Activated naive CD8-positive, alpha-beta T cell treated with anti-CD3 and anti-CD28 coated beads, Interleukin-2, amount 10 ng/mL, durations not matched to agents 7 days and 5 days (primary cell): ENCODE data around the gene RGS12. TPM values are rescaled to one million over a fixed set of nuclear protein-coding genes. Genes with fewer than 3 reads are reported as not detected.
A peak's percentile ranks its signal among the peaks of the same experiment; 100 is the strongest.

Source experiments
- ATAC-seq: fragments of 150-1000 bp; cut with Tn5 transposase; one replicate; pipeline ENCODE4 v1.10.0; 2021; ENCODE audit warnings: low read depth, moderate library complexity
- POLR2A ChIA-PET: fragments of 350-600 bp; sonication (Branson Sonifier 250); formaldehyde crosslinking; loops from one replicate; lab custom pipeline; 2021; ENCODE audit warnings: antibody characterized with exemption; lab: Charles Lee
- DNase-seq: peaks from one replicate; pipeline ENCODE4 v3.0.0; 2021
- H3K27ac Mint-ChIP-seq: one replicate; pipeline ENCODE4 v1.8.0; 2022; ENCODE audit warnings: mild to moderate bottlenecking, mixed read lengths
- H3K27me3 Mint-ChIP-seq: one replicate; pipeline ENCODE4 v1.8.0; 2022; ENCODE audit warnings: mild to moderate bottlenecking, moderate library complexity, mixed read lengths
- H3K36me3 Mint-ChIP-seq: one replicate; pipeline ENCODE4 v1.8.0; 2021; ENCODE audit warnings: mild to moderate bottlenecking, mixed read lengths
- H3K4me1 Mint-ChIP-seq: one replicate; pipeline ENCODE4 v1.8.0; 2021; ENCODE audit warnings: mixed read lengths
- H3K4me3 Mint-ChIP-seq: one replicate; pipeline ENCODE4 v1.8.0; 2022; ENCODE audit warnings: mild to moderate bottlenecking, moderate library complexity, mixed read lengths
- H3K9me3 Mint-ChIP-seq: one replicate; pipeline ENCODE4 v1.8.0; 2021; ENCODE audit warnings: mixed read lengths
- total RNA-seq, 2 experiments: library from RNA; stranded (reverse); gene quantifications; one replicate each; pipeline ENCODE4 v1.2.3, GENCODE V29; 2021

RGS12 gene
- total RNA-seq, 2 experiments from 2014 or later = 5.0 to 5.3 TPM

DNA sequence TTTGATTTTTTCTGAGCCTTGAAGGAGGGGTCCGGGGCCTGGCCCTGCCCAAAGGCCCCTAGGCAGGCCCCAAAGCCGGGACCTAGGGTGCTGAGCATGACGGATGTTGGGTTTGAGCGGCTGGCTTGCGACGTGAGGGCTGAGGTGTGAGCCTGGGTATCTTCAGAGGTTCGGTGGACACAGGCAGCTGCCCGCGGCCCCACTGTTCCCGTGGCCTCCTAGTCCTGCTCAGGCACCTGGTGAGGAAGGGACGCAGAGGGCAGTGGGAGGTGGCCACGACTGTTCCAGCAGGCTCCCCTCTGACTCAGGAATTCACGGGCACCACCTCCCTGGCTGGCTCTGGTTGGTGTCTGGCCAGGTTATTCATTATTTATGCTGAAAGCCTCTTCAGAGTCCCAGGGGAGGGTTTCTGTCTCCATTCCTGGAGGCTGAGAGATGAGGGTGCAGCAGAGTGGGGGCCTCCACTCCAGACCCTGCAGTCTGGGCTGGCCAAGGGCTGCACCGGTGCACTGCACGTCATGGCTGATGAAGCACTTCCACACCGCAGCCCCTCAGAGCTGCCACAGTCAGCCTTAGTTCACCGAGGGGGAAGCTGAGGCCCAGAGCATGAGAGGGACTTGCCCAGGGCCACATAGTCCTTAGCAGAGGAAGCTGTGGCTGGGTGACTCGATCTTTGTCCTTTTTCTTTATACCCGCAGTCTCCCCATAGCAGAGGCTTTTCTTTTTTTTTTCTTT, 41.7 kb upstream of the RGS12 start:
- H3K4me3 Mint-ChIP-seq = no peak overlapping the region
- no peaks in the 10 kb centered on the region for H3K27me3 Mint-ChIP-seq
- no peaks in the 10 kb centered on the region for H3K9me3 Mint-ChIP-seq
- DNase-seq (peak; percentile 28), ATAC-seq (no peak)
- H3K4me1 Mint-ChIP-seq = no peaks in the 10 kb centered on the region
- no peak overlapping the region for H3K27ac Mint-ChIP-seq
- no peaks in the 10 kb centered on the region for H3K36me3 Mint-ChIP-seq
- POLR2A ChIA-PET = no interaction called here

GRCh38 chr4:3251691-3252479, 40.9 kb upstream of the RGS12 start:
- no peaks in the 10 kb centered on the region for H3K36me3 Mint-ChIP-seq
- no peak overlapping the region for H3K27ac Mint-ChIP-seq
- H3K4me1 Mint-ChIP-seq = no peaks in the 10 kb centered on the region
- H3K27me3 Mint-ChIP-seq = no peaks in the 10 kb centered on the region
- POLR2A ChIA-PET = no interaction called here
- no peak for ATAC-seq
- peak; percentile 19 for DNase-seq
- no peak overlapping the region for H3K4me3 Mint-ChIP-seq
- H3K9me3 Mint-ChIP-seq = no peaks in the 10 kb centered on the region

- no peak overlapping the region for H3K4me3 Mint-ChIP-seq
- H3K36me3 Mint-ChIP-seq = no peaks in the 10 kb centered on the region
- H3K4me1 Mint-ChIP-seq = no peaks in the 10 kb centered on the region
- no peak for DNase-seq
- no peaks in the 10 kb centered on the region for H3K9me3 Mint-ChIP-seq
- ATAC-seq = no peak
- H3K27me3 Mint-ChIP-seq = no peaks in the 10 kb centered on the region
- H3K27ac Mint-ChIP-seq = no peak overlapping the region
- POLR2A ChIA-PET = no interaction called here
Observed at GRCh38 chr4:3252480-3252828, 40.4 kb upstream of the RGS12 start.

- Mint-ChIP-seq H3K4me1 (no peaks in the 10 kb centered on the region), H3K27me3 (no peaks in the 10 kb centered on the region), H3K4me3 (no peak overlapping the region), H3K9me3 (no peaks in the 10 kb centered on the region), H3K27ac (no peak overlapping the region), H3K36me3 (no peaks in the 10 kb centered on the region)
- ATAC-seq (no peak), DNase-seq (peak; percentile 20)
- POLR2A ChIA-PET = no interaction called here
Observed at GRCh38 chr4:3252831-3253641, 39.8 kb upstream of the RGS12 start.

- no peaks in the 10 kb centered on the region for H3K4me1 Mint-ChIP-seq
- H3K9me3 Mint-ChIP-seq = no peaks in the 10 kb centered on the region
- POLR2A ChIA-PET = no interaction called here
- H3K4me3 Mint-ChIP-seq = no peak overlapping the region
- H3K36me3 Mint-ChIP-seq = no peaks in the 10 kb centered on the region
- ATAC-seq (no peak), DNase-seq (peak; percentile 17)
- H3K27ac Mint-ChIP-seq = no peak overlapping the region
- no peaks in the 10 kb centered on the region for H3K27me3 Mint-ChIP-seq
Observed at GRCh38 chr4:3253808-3254207, 39.0 kb upstream of the RGS12 start.

- POLR2A ChIA-PET = no interaction called here
- H3K27me3 Mint-ChIP-seq = no peaks in the 10 kb centered on the region
Observed at GRCh38 chr4:3254302-3255131, 38.3 kb upstream of the RGS12 start.

DNA sequence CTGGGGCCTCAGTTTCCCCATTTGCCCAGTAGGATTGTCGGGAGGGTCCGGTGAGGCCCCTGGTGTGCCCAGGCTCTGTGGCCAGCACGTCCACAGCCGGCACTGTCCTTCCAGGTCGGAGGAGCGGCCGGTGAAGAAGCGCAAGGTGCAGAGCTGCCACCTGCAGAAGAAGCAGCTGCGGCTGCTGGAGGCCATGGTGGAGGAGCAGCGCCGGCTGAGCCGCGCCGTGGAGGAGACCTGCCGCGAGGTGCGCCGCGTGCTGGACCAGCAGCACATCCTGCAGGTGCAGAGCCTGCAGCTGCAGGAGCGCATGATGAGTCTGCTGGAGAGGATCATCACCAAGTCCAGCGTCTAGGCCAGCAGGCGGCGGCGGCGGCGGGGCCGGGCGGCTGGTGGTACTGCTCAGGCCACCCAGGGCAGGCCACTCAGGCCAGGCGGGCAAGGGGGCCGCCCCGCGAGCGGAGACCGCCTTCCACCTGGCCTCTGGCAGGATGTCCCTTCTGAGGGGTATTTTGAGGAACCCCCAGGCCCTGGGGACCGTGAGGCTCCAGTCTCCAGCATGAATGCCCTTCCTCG, 37.1 kb upstream of the RGS12 start:
- H3K4me1 Mint-ChIP-seq = no peaks in the 10 kb centered on the region
- H3K9me3 Mint-ChIP-seq = no peaks in the 10 kb centered on the region
- DNase-seq = no peak
- no peak overlapping the region for H3K4me3 Mint-ChIP-seq
- POLR2A ChIA-PET = no interaction called here
- H3K27ac Mint-ChIP-seq = no peak overlapping the region
- no peak for ATAC-seq
- H3K36me3 Mint-ChIP-seq = no peaks in the 10 kb centered on the region
- no peaks in the 10 kb centered on the region for H3K27me3 Mint-ChIP-seq

More at GRCh38 chr4:3254302-3255131, 38.3 kb upstream of the RGS12 start:
- Mint-ChIP-seq H3K9me3 (no peaks in the 10 kb centered on the region), H3K4me3 (no peak overlapping the region), H3K36me3 (no peaks in the 10 kb centered on the region), H3K4me1 (no peaks in the 10 kb centered on the region), H3K27ac (no peak overlapping the region)
- ATAC-seq = no peak
- DNase-seq = peak; percentile 23

- ATAC-seq = no peak
- H3K27ac Mint-ChIP-seq = no peak overlapping the region
- no peaks in the 10 kb centered on the region for H3K27me3 Mint-ChIP-seq
Observed at GRCh38 chr4:3256230-3257102, 36.4 kb upstream of the RGS12 start.

GRCh38 chr4:3257103-3257555, 35.7 kb upstream of the RGS12 start:
- no peaks in the 10 kb centered on the region for H3K9me3 Mint-ChIP-seq
- ATAC-seq = no peak
- DNase-seq = no peak
- no peak overlapping the region for H3K27ac Mint-ChIP-seq
- H3K36me3 Mint-ChIP-seq = no peaks in the 10 kb centered on the region
- H3K4me3 Mint-ChIP-seq = no peak overlapping the region
- H3K27me3 Mint-ChIP-seq = no peaks in the 10 kb centered on the region
- no peaks in the 10 kb centered on the region for H3K4me1 Mint-ChIP-seq
- POLR2A ChIA-PET = no interaction called here

More at GRCh38 chr4:3256230-3257102, 36.4 kb upstream of the RGS12 start:
- Mint-ChIP-seq H3K4me1 (no peaks in the 10 kb centered on the region), H3K4me3 (no peak overlapping the region), H3K36me3 (no peaks in the 10 kb centered on the region), H3K9me3 (no peaks in the 10 kb centered on the region)
- DNase-seq = no peak
- POLR2A ChIA-PET = no interaction called here

GRCh38 chr4:3257556-3258482, 35.0 kb upstream of the RGS12 start:
- Mint-ChIP-seq H3K36me3 (no peaks in the 10 kb centered on the region), H3K27ac (no peak overlapping the region), H3K27me3 (no peaks in the 10 kb centered on the region), H3K4me3 (no peak overlapping the region), H3K4me1 (no peaks in the 10 kb centered on the region), H3K9me3 (no peaks in the 10 kb centered on the region)
- DNase-seq (no peak), ATAC-seq (no peak)
- POLR2A ChIA-PET = no interaction called here
